H1 (cell line): ENCODE measurements around the gene CFAP298. TPM values are rescaled to one million over a fixed set of nuclear protein-coding genes. Genes with fewer than 3 reads are reported as not detected.

Experiments used
- EP300 ChIP-seq, 2 experiments: IDR thresholded peaks; 1 replicate in 1 of 2; 2 replicates in 1 of 2; pipeline ENCODE4 v1.6.1; 2011 to 2012; ENCODE audit warnings: low read depth in 2 of 2, low read length in 2 of 2, mild to moderate bottlenecking in 2 of 2, borderline replicate concordance in 1 of 2, inconsistent platforms in 1 of 2, moderate library complexity in 1 of 2
- KDM5A ChIP-seq: fragments of 200-600 bp; IDR thresholded peaks from 2 replicates; pipeline ENCODE4 v1.7.1; 2012; ENCODE audit warnings: mild to moderate bottlenecking, low read length, inconsistent platforms, mixed read lengths
- SRF ChIP-seq: IDR thresholded peaks from 2 replicates; pipeline ENCODE4 v1.6.1; 2011; ENCODE audit warnings: mild to moderate bottlenecking, low read depth, low read length, moderate library complexity
- ZNF274 ChIP-seq: IDR thresholded peaks from 2 replicates; pipeline ENCODE4 v1.7.0; 2012; ENCODE audit warnings: low read length, borderline replicate concordance; ENCODE audit errors: extremely low read depth
- polyA plus RNA-seq, 7 experiments: library from polyadenylated mRNA; depleted of rRNA in 3 of 7; stranded (reverse) in 5 of 7; unstranded in 2 of 7; fragments of >200 nt in 5 of 7; fragments of 200-250 nt in 2 of 7; gene quantifications; 1 replicate in 5 of 7; 2 replicates in 1 of 7; 4 replicates in 1 of 7; pipeline versions ENCODE4 v1.2.1 to v1.2.3, GENCODE V29; 2011 to 2013; ENCODE audit warnings: missing spikeins in 2 of 7, mixed read lengths in 2 of 7
- total RNA-seq: library from RNA; stranded (reverse); fragmentation: NEBNext Ultra II Directional; extraction: Animal tissue kit (Norgen Biotek cat#: 25700); gene quantifications from 2 replicates; pipeline ENCODE4 v1.2.1, GENCODE V29; 2021

CFAP298 gene
- total and polyA plus RNA-seq, 2 of the 8 experiments (the other 6 are each of a cell fraction or from before 2014, with no cell fraction given) = 43.0 to 68.1 TPM

GRCh38 chr21:32593690-32594089, 18.5 kb downstream of the CFAP298 start (continued):
- TF ChIP-seq SRF (no peak), EP300 (IDR thresholded peaks at IDR 0.05; ENCODE audit: borderline replicate concordance in 1 of 2, low read depth in 2 of 2, low read length in 2 of 2) (no peak), ZNF274 (no peak), KDM5A (no peak)
- TF ChIP-seq, all 59 proteins: peak for 0
